PC-9 (cell line): ENCODE data around the gene SPACA1. TPM values are rescaled to one million over a fixed set of nuclear protein-coding genes. Genes with fewer than 3 reads are reported as not detected.

Source experiments
- BruUV-seq: library from RNA; stranded (reverse); fragments of 400-500 nt; replicated peaks from 2 replicates; lab custom pipeline; 2021; lab: Mats Ljungman, UMichigan
- CTCF ChIA-PET: fragments of 300-600 bp; sonication (Branson Sonifier 250); formaldehyde crosslinking; loops from one replicate; lab custom pipeline; 2022; ENCODE audit warnings: antibody characterized with exemption; lab: Charles Lee
- POLR2A ChIA-PET: fragments of 300-600 bp; sonication (Branson Sonifier 250); formaldehyde crosslinking; loops from one replicate; lab custom pipeline; 2022; ENCODE audit warnings: antibody characterized with exemption; ENCODE audit not compliant: unreplicated experiment; lab: Charles Lee
- DNase-seq, 2 experiments: peaks; one replicate each; pipeline versions ENCODE4 v3.0.0 to v3.0.0-alpha.2; 2015 to 2022; ENCODE audit warnings: mixed read lengths in 1 of 2
- H2AFZ ChIP-seq: fragments of 200-600 bp; sonication (generic); 2 replicates; pipeline ENCODE4 v1.8.1; 2017; ENCODE audit warnings: antibody characterized with exemption
- H3F3A ChIP-seq: fragments of 200-600 bp; sonication (generic); 2 replicates; pipeline ENCODE4 v1.8.1; 2017; ENCODE audit warnings: antibody characterized with exemption, mild to moderate bottlenecking, low read depth; ENCODE audit not compliant: insufficient read depth
- H3K27ac ChIP-seq: fragments of 200-600 bp; sonication (generic); 2 replicates; pipeline ENCODE4 v1.6.1; 2016; ENCODE audit warnings: mixed run types
- H3K27me3 ChIP-seq: fragments of 200-600 bp; sonication (generic); 2 replicates; pipeline ENCODE4 v1.6.1; 2016; ENCODE audit warnings: low read depth, mixed run types; ENCODE audit not compliant: insufficient read depth
- H3K36me3 ChIP-seq: fragments of 200-600 bp; sonication (generic); 2 replicates; pipeline ENCODE4 v1.6.1; 2016; ENCODE audit warnings: low read depth, mixed run types
- H3K4me1 ChIP-seq: fragments of 200-600 bp; sonication (generic); replicated peaks from 2 replicates; pipeline ENCODE4 v1.6.1; 2016; ENCODE audit warnings: mixed run types; ENCODE audit not compliant: insufficient read depth
- H3K4me2 ChIP-seq: fragments of 200-600 bp; sonication (generic); 2 replicates; pipeline ENCODE4 v1.6.1; 2017; ENCODE audit warnings: mixed run types
- H3K4me3 ChIP-seq: fragments of 200-600 bp; sonication (generic); 2 replicates; pipeline ENCODE4 v1.6.1; 2016; ENCODE audit warnings: mixed run types
- H3K79me2 ChIP-seq: fragments of 200-600 bp; sonication (generic); 2 replicates; pipeline ENCODE4 v1.6.1; 2017; ENCODE audit warnings: low read depth, mixed run types
- H3K9me2 ChIP-seq: fragments of 200-600 bp; sonication (generic); 2 replicates; pipeline ENCODE4 v1.8.1; 2017; ENCODE audit warnings: mild to moderate bottlenecking; ENCODE audit not compliant: insufficient read depth
- H3K9me3 ChIP-seq: fragments of 200-600 bp; sonication (generic); 2 replicates; pipeline ENCODE4 v1.8.1; 2016; ENCODE audit warnings: low read depth; ENCODE audit not compliant: insufficient read depth
- H4K20me1 ChIP-seq: fragments of 200-600 bp; sonication (generic); 2 replicates; pipeline ENCODE4 v1.8.1; 2017; ENCODE audit not compliant: insufficient read depth
- EZH2 ChIP-seq: fragments of 200-600 bp; sonication (generic); IDR thresholded peaks from 2 replicates; pipeline ENCODE4 v1.8.0; 2017; ENCODE audit warnings: antibody characterized with exemption, low read depth
- intact Hi-C: fragments of 100-400 bp; cut with micrococcal nuclease; formaldehyde crosslinking; loops from one replicate; pipeline ENCODE4 v1.10.0; 2022; ENCODE audit not compliant: unreplicated experiment
- total RNA-seq: library from RNA; stranded (reverse); gene quantifications from 2 replicates; pipeline ENCODE4 v1.2.3, GENCODE V29; 2021
- TF ChIP-seq, protein P1 (sequence below): fragments of 200-600 bp; sonication (generic); conservative IDR thresholded peaks from 2 replicates; pipeline ENCODE4 v1.6.1; 2017; ENCODE audit warnings: mixed run types, antibody characterized with exemption, mild to moderate bottlenecking, moderate library complexity

SPACA1 gene
- total RNA-seq, 1 experiment from 2014 or later = not detected

- ChIA-PET POLR2A (no interaction called here), CTCF (no interaction called here)
- Histone ChIP-seq H2AFZ (no peak overlapping the region), H3F3A (no peaks in the 10 kb centered on the region), H3K27ac (no peak overlapping the region), H3K4me3 (no peak overlapping the region), H4K20me1 (no peaks in the 10 kb centered on the region), H3K27me3 (peaks cover 4% of the 10 kb centered on the region), H3K9me2 (no peaks in the 10 kb centered on the region), H3K4me2 (no peak overlapping the region), H3K4me1 (no peaks in the 10 kb centered on the region), H3K79me2 (no peaks in the 10 kb centered on the region), H3K9me3 (no peaks in the 10 kb centered on the region), H3K36me3 (no peaks in the 10 kb centered on the region)
- BruUV-seq = no TSS peak
- no peak for DNase-seq
- TF ChIP-seq EZH2 = no peak
- TF ChIP-seq, protein P1, sequence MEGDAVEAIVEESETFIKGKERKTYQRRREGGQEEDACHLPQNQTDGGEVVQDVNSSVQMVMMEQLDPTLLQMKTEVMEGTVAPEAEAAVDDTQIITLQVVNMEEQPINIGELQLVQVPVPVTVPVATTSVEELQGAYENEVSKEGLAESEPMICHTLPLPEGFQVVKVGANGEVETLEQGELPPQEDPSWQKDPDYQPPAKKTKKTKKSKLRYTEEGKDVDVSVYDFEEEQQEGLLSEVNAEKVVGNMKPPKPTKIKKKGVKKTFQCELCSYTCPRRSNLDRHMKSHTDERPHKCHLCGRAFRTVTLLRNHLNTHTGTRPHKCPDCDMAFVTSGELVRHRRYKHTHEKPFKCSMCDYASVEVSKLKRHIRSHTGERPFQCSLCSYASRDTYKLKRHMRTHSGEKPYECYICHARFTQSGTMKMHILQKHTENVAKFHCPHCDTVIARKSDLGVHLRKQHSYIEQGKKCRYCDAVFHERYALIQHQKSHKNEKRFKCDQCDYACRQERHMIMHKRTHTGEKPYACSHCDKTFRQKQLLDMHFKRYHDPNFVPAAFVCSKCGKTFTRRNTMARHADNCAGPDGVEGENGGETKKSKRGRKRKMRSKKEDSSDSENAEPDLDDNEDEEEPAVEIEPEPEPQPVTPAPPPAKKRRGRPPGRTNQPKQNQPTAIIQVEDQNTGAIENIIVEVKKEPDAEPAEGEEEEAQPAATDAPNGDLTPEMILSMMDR = no peak
- intact Hi-C loops = no loop called here
Observed at GRCh38 chr6:88074791-88075190, 27.1 kb downstream of the SPACA1 start.

- Histone ChIP-seq H3K4me3 (no peak overlapping the region), H3F3A (no peaks in the 10 kb centered on the region), H3K27ac (no peak overlapping the region), H3K27me3 (peaks cover 4% of the 10 kb centered on the region), H3K4me1 (no peaks in the 10 kb centered on the region), H3K4me2 (no peak overlapping the region), H3K36me3 (no peaks in the 10 kb centered on the region), H4K20me1 (no peaks in the 10 kb centered on the region), H3K9me3 (no peaks in the 10 kb centered on the region), H3K79me2 (no peaks in the 10 kb centered on the region), H2AFZ (no peak overlapping the region), H3K9me2 (no peaks in the 10 kb centered on the region)
- BruUV-seq = no TSS peak
- DNase-seq = no peak
- TF ChIP-seq, protein P1 = no peak
- no peak for TF ChIP-seq EZH2
- CTCF ChIA-PET = no interaction called here
- intact Hi-C loops = no loop called here
- POLR2A ChIA-PET = no interaction called here
Observed at GRCh38 chr6:88077305-88077704, 29.7 kb downstream of the SPACA1 start.

GRCh38 chr6:88086792-88087191 lies 39.2 kb downstream of the SPACA1 start:
- Histone ChIP-seq H3K4me3 (no peak overlapping the region), H3F3A (no peaks in the 10 kb centered on the region), H3K9me2 (no peaks in the 10 kb centered on the region), H4K20me1 (no peaks in the 10 kb centered on the region), H3K27me3 (no peaks in the 10 kb centered on the region), H3K27ac (no peak overlapping the region), H3K79me2 (no peaks in the 10 kb centered on the region), H3K4me1 (no peaks in the 10 kb centered on the region), H3K9me3 (no peaks in the 10 kb centered on the region), H2AFZ (no peak overlapping the region), H3K4me2 (no peak overlapping the region), H3K36me3 (no peaks in the 10 kb centered on the region)
- DNase-seq = no peak
- intact Hi-C loops = no loop called here
- TF ChIP-seq EZH2 = no peak
- TF ChIP-seq, protein P1 = no peak
- POLR2A ChIA-PET = no interaction called here
- CTCF ChIA-PET = no interaction called here
- BruUV-seq = no TSS peak
